Measurements from ENCODE around the gene DENND1C.

DENND1C gene

GRCh38 chr19:6467384-6467783 lies 14.2 kb downstream of the DENND1C start:
- H3K4me2 ChIP-seq (ENCODE audit: low read depth, low read length, poor library complexity, severe bottlenecking), result no peak overlapping the region
- no peaks in the 10 kb centered on the region for H3K79me2 ChIP-seq (ENCODE audit: insufficient read depth, low read length)
- TF ChIP-seq EZH2phosphoT487 (IDR thresholded peaks at IDR 0.05; ENCODE audit: borderline replicate concordance) (no peak), CTCF (conservative IDR thresholded peaks at IDR 0.05; ENCODE audit: low read length) (no peak)
- no peaks in the 10 kb centered on the region for H3K36me3 ChIP-seq (ENCODE audit: insufficient read depth, low read length)
- no peaks in the 10 kb centered on the region for H3K9me3 ChIP-seq (ENCODE audit: insufficient read depth, low read depth, low read length)
- no peaks in the 10 kb centered on the region for H4K20me1 ChIP-seq (ENCODE audit: insufficient read depth, low read length, poor library complexity, severe bottlenecking)
- no peaks in the 10 kb centered on the region for H3K4me1 ChIP-seq (ENCODE audit: insufficient read depth, low read length, poor library complexity, severe bottlenecking)
- H3K9ac ChIP-seq (ENCODE audit: low read depth, low read length, poor library complexity, severe bottlenecking), result no peak overlapping the region
- no peaks in the 10 kb centered on the region for H3F3A ChIP-seq (ENCODE audit: low read depth)
- H3K4me3 ChIP-seq (ENCODE audit: low read length, poor library complexity, severe bottlenecking), result no peak overlapping the region
- no peaks in the 10 kb centered on the region for H3K9me2 ChIP-seq (replicated peaks; ENCODE audit: low read depth, low read length)
- no peaks in the 10 kb centered on the region for H3K27me3 ChIP-seq (ENCODE audit: insufficient read depth, low read length, poor library complexity, severe bottlenecking)
- H2AFZ ChIP-seq (ENCODE audit: low read length), result no peak overlapping the region

DNA sequence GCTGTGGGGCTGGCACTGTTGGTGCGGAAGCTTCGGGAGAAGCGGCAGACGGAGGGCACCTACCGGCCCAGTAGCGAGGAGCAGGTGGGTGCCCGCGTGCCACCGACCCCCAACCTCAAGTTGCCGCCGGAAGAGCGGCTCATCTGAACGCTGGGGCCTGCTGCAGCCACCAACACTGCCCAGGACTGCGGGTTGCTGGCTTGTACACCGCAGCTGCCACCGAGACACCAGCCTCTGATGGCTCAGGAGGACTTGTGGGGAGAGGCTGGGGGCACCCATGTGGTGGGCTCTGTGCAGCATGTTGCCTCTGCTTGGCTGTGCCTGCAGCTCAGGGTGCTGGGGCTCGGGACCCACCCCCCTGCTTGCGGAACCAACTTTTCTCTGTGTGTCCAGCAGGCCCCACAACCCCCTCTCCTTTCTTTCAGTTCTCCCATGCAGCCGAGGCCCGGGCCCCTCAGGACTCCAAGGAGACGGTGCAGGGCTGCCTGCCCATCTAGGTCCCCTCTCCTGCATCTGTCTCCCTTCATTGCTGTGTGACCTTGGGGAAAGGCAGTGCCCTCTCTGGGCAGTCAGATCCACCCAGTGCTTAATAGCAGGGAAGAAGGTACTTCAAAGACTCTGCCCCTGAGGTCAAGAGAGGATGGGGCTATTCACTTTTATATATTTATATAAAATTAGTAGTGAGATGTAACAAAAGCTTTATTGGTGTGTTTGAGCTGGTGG lies 14.9 kb downstream of the DENND1C start:
- Histone ChIP-seq H3F3A (ENCODE audit: low read depth) (no peaks in the 10 kb centered on the region), H3K4me2 (ENCODE audit: low read depth, low read length, poor library complexity, severe bottlenecking) (no peak overlapping the region), H3K4me3 (ENCODE audit: low read length, poor library complexity, severe bottlenecking) (no peak overlapping the region), H4K20me1 (ENCODE audit: insufficient read depth, low read length, poor library complexity, severe bottlenecking) (no peaks in the 10 kb centered on the region), H3K9me3 (ENCODE audit: insufficient read depth, low read depth, low read length) (no peaks in the 10 kb centered on the region), H3K79me2 (ENCODE audit: insufficient read depth, low read length) (no peaks in the 10 kb centered on the region), H3K27me3 (ENCODE audit: insufficient read depth, low read length, poor library complexity, severe bottlenecking) (no peaks in the 10 kb centered on the region), H3K9me2 (replicated peaks; ENCODE audit: low read depth, low read length) (no peaks in the 10 kb centered on the region), H3K36me3 (ENCODE audit: insufficient read depth, low read length) (no peaks in the 10 kb centered on the region), H3K4me1 (ENCODE audit: insufficient read depth, low read length, poor library complexity, severe bottlenecking) (no peaks in the 10 kb centered on the region), H2AFZ (ENCODE audit: low read length) (no peak overlapping the region), H3K9ac (ENCODE audit: low read depth, low read length, poor library complexity, severe bottlenecking) (no peak overlapping the region)
- TF ChIP-seq EZH2phosphoT487 (IDR thresholded peaks at IDR 0.05; ENCODE audit: borderline replicate concordance) (no peak), CTCF (conservative IDR thresholded peaks at IDR 0.05; ENCODE audit: low read length) (no peak)

- Histone ChIP-seq H3K9me2 (replicated peaks; ENCODE audit: low read depth, low read length) (no peaks in the 10 kb centered on the region), H3K4me1 (ENCODE audit: insufficient read depth, low read length, poor library complexity, severe bottlenecking) (no peaks in the 10 kb centered on the region), H3K4me3 (ENCODE audit: low read length, poor library complexity, severe bottlenecking) (no peak overlapping the region), H3K36me3 (ENCODE audit: insufficient read depth, low read length) (no peaks in the 10 kb centered on the region), H3K9ac (ENCODE audit: low read depth, low read length, poor library complexity, severe bottlenecking) (no peak overlapping the region), H4K20me1 (ENCODE audit: insufficient read depth, low read length, poor library complexity, severe bottlenecking) (no peaks in the 10 kb centered on the region), H3K9me3 (ENCODE audit: insufficient read depth, low read depth, low read length) (no peaks in the 10 kb centered on the region), H3K79me2 (ENCODE audit: insufficient read depth, low read length) (no peaks in the 10 kb centered on the region), H3K27me3 (ENCODE audit: insufficient read depth, low read length, poor library complexity, severe bottlenecking) (no peaks in the 10 kb centered on the region), H3K4me2 (ENCODE audit: low read depth, low read length, poor library complexity, severe bottlenecking) (no peak overlapping the region), H2AFZ (ENCODE audit: low read length) (no peak overlapping the region), H3F3A (ENCODE audit: low read depth) (no peaks in the 10 kb centered on the region)
- TF ChIP-seq EZH2phosphoT487 (IDR thresholded peaks at IDR 0.05; ENCODE audit: borderline replicate concordance), result no peak
- no peak for TF ChIP-seq CTCF (conservative IDR thresholded peaks at IDR 0.05; ENCODE audit: low read length)
Measured at GRCh38 chr19:6465663-6466062, 15.9 kb downstream of the DENND1C start.

All from Loucy (cell line).